ENCODE measurements around the gene SLC6A8. TPM values are rescaled to one million over a fixed set of nuclear protein-coding genes. Genes with fewer than 3 reads are reported as not detected.
A peak's percentile ranks its signal among the peaks of the same experiment; 100 is the strongest.

Gene SLC6A8
- total and polyA plus RNA-seq, 2 donors from 2014 or later = 79.7 to 110 TPM

DNA sequence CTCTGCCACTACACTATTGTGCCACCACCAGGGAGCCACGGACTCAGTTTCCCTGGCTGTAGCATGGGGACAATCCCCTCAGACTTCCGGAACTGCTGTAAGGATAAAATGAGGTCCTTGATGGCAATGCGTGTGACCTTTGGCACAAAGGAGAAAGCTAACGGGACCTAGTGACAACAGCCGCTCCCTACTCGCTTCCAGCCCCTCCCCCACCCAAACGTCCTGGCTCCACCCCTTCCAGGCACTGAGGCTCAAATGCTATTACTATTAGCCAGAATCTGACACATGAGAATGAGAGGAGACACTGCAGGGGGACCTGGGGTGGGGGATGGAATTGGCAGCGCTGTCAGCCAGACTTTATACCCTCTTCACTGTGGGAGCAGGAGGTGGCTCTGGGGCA is 46.1 kb upstream of the SLC6A8 start:
- peaks cover 3% of the 10 kb centered on the region for H3K27me3 ChIP-seq (ENCODE audit: control insufficient read depth, insufficient read depth, low read length)
- DNase-seq = peak in 2 of 5 donors; percentile 10 to 61

DNA sequence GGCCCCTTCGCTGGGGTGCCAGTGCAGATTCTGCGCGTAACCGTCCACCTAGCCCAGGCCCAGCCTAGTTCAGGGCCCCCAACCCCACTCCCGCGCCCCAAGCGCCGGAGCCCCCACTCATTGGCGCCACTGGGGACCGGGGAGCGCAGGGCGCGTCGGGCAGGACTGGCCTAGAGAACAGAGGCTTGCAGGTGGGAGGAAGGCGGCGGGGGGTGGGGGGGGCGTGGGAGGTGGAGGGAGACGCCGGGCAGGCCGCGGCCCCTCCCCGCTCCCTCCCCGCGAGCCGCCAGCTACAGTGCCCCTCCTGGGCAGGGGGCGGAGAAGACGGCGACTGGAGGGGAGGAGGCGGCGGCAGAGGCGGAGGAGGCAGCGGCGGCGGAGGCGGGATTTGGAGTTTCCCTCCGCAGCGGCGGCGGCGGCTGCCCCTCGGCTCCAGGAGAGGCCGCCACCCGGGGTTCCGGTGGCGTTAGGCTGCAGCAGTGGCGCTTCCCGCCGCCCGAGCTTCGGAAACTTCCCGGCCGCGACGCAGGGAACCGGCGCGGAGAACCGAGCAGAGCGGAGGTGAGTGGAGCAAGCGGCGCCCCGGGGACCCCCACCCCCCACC is 45.6 kb upstream of the SLC6A8 start:
- intact Hi-C loops (cut with DNase I) = no loop called here
- TF ChIP-seq, protein P1, sequence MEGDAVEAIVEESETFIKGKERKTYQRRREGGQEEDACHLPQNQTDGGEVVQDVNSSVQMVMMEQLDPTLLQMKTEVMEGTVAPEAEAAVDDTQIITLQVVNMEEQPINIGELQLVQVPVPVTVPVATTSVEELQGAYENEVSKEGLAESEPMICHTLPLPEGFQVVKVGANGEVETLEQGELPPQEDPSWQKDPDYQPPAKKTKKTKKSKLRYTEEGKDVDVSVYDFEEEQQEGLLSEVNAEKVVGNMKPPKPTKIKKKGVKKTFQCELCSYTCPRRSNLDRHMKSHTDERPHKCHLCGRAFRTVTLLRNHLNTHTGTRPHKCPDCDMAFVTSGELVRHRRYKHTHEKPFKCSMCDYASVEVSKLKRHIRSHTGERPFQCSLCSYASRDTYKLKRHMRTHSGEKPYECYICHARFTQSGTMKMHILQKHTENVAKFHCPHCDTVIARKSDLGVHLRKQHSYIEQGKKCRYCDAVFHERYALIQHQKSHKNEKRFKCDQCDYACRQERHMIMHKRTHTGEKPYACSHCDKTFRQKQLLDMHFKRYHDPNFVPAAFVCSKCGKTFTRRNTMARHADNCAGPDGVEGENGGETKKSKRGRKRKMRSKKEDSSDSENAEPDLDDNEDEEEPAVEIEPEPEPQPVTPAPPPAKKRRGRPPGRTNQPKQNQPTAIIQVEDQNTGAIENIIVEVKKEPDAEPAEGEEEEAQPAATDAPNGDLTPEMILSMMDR (IDR thresholded peaks at IDR 0.05; ENCODE audit: borderline replicate concordance, extremely low read depth, insufficient read depth) = no peak
- no peak overlapping the region for H3K4me3 ChIP-seq (ENCODE audit: low read length in 3 of 3)
- peaks cover 3% of the 10 kb centered on the region for H3K27me3 ChIP-seq (ENCODE audit: control insufficient read depth, insufficient read depth, low read length)
- H3K4me1 ChIP-seq (ENCODE audit: control insufficient read depth in 2 of 3, insufficient read depth in 2 of 3, low read depth in 1 of 3, low read length in 3 of 3) = peaks cover 0 to 8% (median 0%) of the 10 kb centered on the region in 3 donors
- no peak for FAIRE-seq
- peak in 3 of 5 donors; percentile 58 to 70 (median 65) for DNase-seq
- H3K27ac ChIP-seq (ENCODE audit: low read depth in 2 of 2, low read length in 2 of 2) = no peak overlapping the region
- H3K36me3 ChIP-seq (ENCODE audit: control insufficient read depth in 2 of 3, insufficient read depth in 3 of 3, low read length in 3 of 3) = no peaks in the 10 kb centered on the region
- H3K9ac ChIP-seq (ENCODE audit: low read length in 3 of 3) = no peak overlapping the region
- no peaks in the 10 kb centered on the region for H3K9me3 ChIP-seq (ENCODE audit: control insufficient read depth in 2 of 3, insufficient read depth in 1 of 3, low read length in 3 of 3)

More for the DNA sequence above, 46.1 kb upstream of the SLC6A8 start:
- intact Hi-C loops (cut with DNase I) = no loop called here
- no peak overlapping the region for H3K4me3 ChIP-seq (ENCODE audit: low read length in 3 of 3)
- no peak overlapping the region for H3K9ac ChIP-seq (ENCODE audit: low read length in 3 of 3)
- H3K27ac ChIP-seq (ENCODE audit: low read depth in 2 of 2, low read length in 2 of 2) = no peak overlapping the region
- H3K36me3 ChIP-seq (ENCODE audit: control insufficient read depth in 2 of 3, insufficient read depth in 3 of 3, low read length in 3 of 3) = no peaks in the 10 kb centered on the region
- FAIRE-seq = no peak
- H3K4me1 ChIP-seq (ENCODE audit: control insufficient read depth in 2 of 3, insufficient read depth in 2 of 3, low read depth in 1 of 3, low read length in 3 of 3) = peaks cover 0 to 7% (median 0%) of the 10 kb centered on the region in 3 donors
- no peaks in the 10 kb centered on the region for H3K9me3 ChIP-seq (ENCODE audit: control insufficient read depth in 2 of 3, insufficient read depth in 1 of 3, low read length in 3 of 3)
- TF ChIP-seq, protein P1 (IDR thresholded peaks at IDR 0.05; ENCODE audit: borderline replicate concordance, extremely low read depth, insufficient read depth) = no peak

DNA sequence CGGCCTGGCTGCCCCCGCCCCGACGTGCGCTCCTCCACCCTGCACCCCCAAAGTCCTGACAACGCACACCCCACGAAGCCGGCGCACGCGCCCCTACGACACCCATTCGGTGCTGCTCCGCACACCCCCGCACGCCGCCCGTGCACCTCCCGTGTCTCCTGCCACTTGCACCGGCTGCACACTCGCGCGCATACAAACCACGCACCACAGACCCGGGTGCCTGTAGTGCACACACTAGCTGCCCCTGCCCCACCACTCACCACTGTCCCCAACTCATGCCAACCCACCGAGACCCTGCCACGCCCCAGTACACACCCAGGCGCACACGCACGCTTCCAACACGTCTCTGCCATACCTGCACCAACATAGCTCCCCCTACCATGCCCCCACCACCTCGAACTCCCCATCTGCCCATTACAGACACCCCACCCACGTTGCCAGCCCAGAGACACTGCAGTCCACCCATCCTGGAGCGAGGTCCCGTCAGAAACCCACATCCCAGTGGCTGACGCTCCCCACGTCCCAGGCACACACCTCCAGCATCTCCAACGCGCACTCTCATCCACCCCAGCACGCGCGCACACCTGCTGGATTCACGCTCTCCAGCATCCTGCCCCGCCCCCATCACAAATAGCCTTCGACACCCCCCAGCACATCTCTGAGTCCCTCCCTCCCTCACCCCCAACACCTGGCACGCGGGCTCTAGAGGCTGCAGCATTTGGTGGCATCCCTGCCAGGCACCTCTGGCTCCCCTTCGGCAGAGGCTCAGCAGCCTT is 44.9 kb upstream of the SLC6A8 start:
- peak overlapping the region in 2 of 3 donors; percentile 16 to 37 for H3K4me3 ChIP-seq (ENCODE audit: low read length in 3 of 3)
- DNase-seq (peak in 2 of 5 donors; percentile 10 to 55), FAIRE-seq (no peak)
- H3K9ac ChIP-seq (ENCODE audit: low read length in 3 of 3) = no peak overlapping the region
- TF ChIP-seq, protein P1 (IDR thresholded peaks at IDR 0.05; ENCODE audit: borderline replicate concordance, extremely low read depth, insufficient read depth) = no peak
- no peaks in the 10 kb centered on the region for H3K9me3 ChIP-seq (ENCODE audit: control insufficient read depth in 2 of 3, insufficient read depth in 1 of 3, low read length in 3 of 3)
- intact Hi-C loops (cut with DNase I) = no loop called here
- H3K27me3 ChIP-seq (ENCODE audit: control insufficient read depth, insufficient read depth, low read length) = peaks cover 3% of the 10 kb centered on the region
- peaks cover 0 to 8% (median 0%) of the 10 kb centered on the region in 3 donors for H3K4me1 ChIP-seq (ENCODE audit: control insufficient read depth in 2 of 3, insufficient read depth in 2 of 3, low read depth in 1 of 3, low read length in 3 of 3)
- no peaks in the 10 kb centered on the region for H3K36me3 ChIP-seq (ENCODE audit: control insufficient read depth in 2 of 3, insufficient read depth in 3 of 3, low read length in 3 of 3)
- peak overlapping the region; percentile 22 to 53 for H3K27ac ChIP-seq (ENCODE audit: low read depth in 2 of 2, low read length in 2 of 2)

Data from kidney (tissue), 14 donors.